IMR-90 (cell line): ENCODE measurements around the gene STK36. TPM values are rescaled to one million over a fixed set of nuclear protein-coding genes. Genes with fewer than 3 reads are reported as not detected.

ENCODE experiments used
- ATAC-seq: fragments of 200-7000 bp; cut with Tn5 transposase; 2 replicates; pipeline ENCODE4 v1.9.1; 2020; ENCODE audit warnings: low read depth, mild to moderate bottlenecking, moderate library complexity
- BruUV-seq: library from RNA; stranded (reverse); fragments of 400-500 nt; replicated peaks from 2 replicates; lab custom pipeline; 2021; lab: Mats Ljungman, UMichigan
- CTCF ChIA-PET: fragments of 300-600 bp; formaldehyde crosslinking; extraction: SDS; loops from one replicate; lab custom pipeline; 2021; ENCODE audit warnings: antibody characterized with exemption; lab: Yijun Ruan, JAX
- POLR2A ChIA-PET: fragments of 300-600 bp; sonication (Branson Sonifier 250); formaldehyde crosslinking; loops from one replicate; lab custom pipeline; 2022; ENCODE audit warnings: antibody characterized with exemption; ENCODE audit not compliant: unreplicated experiment; lab: Charles Lee
- DNase-seq: peaks from one replicate; pipeline ENCODE4 v3.0.0; 2013
- H2AFZ ChIP-seq: replicated peaks from 2 replicates; pipeline ENCODE3; 2013; ENCODE audit warnings: low read length, mild to moderate bottlenecking; ENCODE audit not compliant: poor library complexity
- H2AK5ac ChIP-seq: 2 replicates; pipeline ENCODE4 v1.6.1; 2013; ENCODE audit warnings: low read depth, low read length, inconsistent platforms
- H2AK9ac ChIP-seq: replicated peaks from 2 replicates; pipeline ENCODE3; 2013; ENCODE audit warnings: mild to moderate bottlenecking, low read depth, low read length, moderate library complexity; ENCODE audit not compliant: poor library complexity
- H2BK120ac ChIP-seq: 2 replicates; pipeline ENCODE4 v1.6.1; 2013; ENCODE audit warnings: low read depth, low read length, inconsistent platforms
- H2BK15ac ChIP-seq: 3 replicates; pipeline ENCODE4 v1.6.1; 2013; ENCODE audit warnings: low read depth, low read length, inconsistent platforms
- H2BK20ac ChIP-seq: 2 replicates; pipeline ENCODE4 v1.6.1; 2013; ENCODE audit warnings: low read depth, mild to moderate bottlenecking, inconsistent platforms, low read length, moderate library complexity
- H2BK5ac ChIP-seq: 2 replicates; pipeline ENCODE4 v1.6.1; 2013; ENCODE audit warnings: mild to moderate bottlenecking, low read depth, low read length, inconsistent platforms; ENCODE audit not compliant: poor library complexity, severe bottlenecking
- H3K14ac ChIP-seq: replicated peaks from 2 replicates; pipeline ENCODE4 v1.6.1; 2013; ENCODE audit warnings: low read depth, low read length, inconsistent platforms
- H3K18ac ChIP-seq: 2 replicates; pipeline ENCODE4 v1.6.1; 2013; ENCODE audit warnings: low read depth, low read length, control low read depth
- H3K23ac ChIP-seq: 2 replicates; pipeline ENCODE4 v1.6.1; 2013; ENCODE audit warnings: low read depth, low read length, inconsistent platforms
- H3K27ac ChIP-seq: 2 replicates; pipeline ENCODE4 v1.5.1; 2013; ENCODE audit warnings: mild to moderate bottlenecking, control low read depth, low read length; ENCODE audit not compliant: insufficient read depth
- H3K27me3 ChIP-seq: 2 replicates; pipeline ENCODE4 v1.6.1; 2013; ENCODE audit warnings: low read length; ENCODE audit not compliant: control insufficient read depth, insufficient read depth
- H3K36me3 ChIP-seq: 2 replicates; pipeline ENCODE4 v1.6.1; 2013; ENCODE audit warnings: low read length, mixed read lengths; ENCODE audit not compliant: control insufficient read depth, insufficient read depth
- H3K4ac ChIP-seq: 2 replicates; pipeline ENCODE4 v1.6.1; 2013; ENCODE audit warnings: low read depth, low read length, inconsistent platforms
- H3K4me1 ChIP-seq: 2 replicates; pipeline ENCODE4 v1.6.1; 2013; ENCODE audit warnings: low read length, mixed read lengths; ENCODE audit not compliant: control insufficient read depth, insufficient read depth
- H3K4me2 ChIP-seq: 2 replicates; pipeline ENCODE4 v1.6.1; 2013; ENCODE audit warnings: low read depth, mild to moderate bottlenecking, control low read depth, low read length, moderate library complexity
- H3K4me3 ChIP-seq: 2 replicates; pipeline ENCODE4 v1.5.1; 2013; ENCODE audit warnings: low read depth, mild to moderate bottlenecking, control low read depth, low read length, moderate library complexity; ENCODE audit not compliant: insufficient read depth
- H3K56ac ChIP-seq: 2 replicates; pipeline ENCODE4 v1.6.1; 2013; ENCODE audit warnings: low read length, inconsistent platforms; ENCODE audit not compliant: insufficient read depth; ENCODE audit errors: extremely low read depth
- H3K79me1 ChIP-seq, 2 experiments: 2 replicates each; pipeline ENCODE4 v1.6.1; 2013; ENCODE audit warnings: low read length in 2 of 2, inconsistent platforms in 1 of 2, low read depth in 1 of 2
- H3K9ac ChIP-seq: 2 replicates; pipeline ENCODE4 v1.6.1; 2013; ENCODE audit warnings: low read depth, low read length, control low read depth
- H3K9me1 ChIP-seq: 2 replicates; pipeline ENCODE4 v1.6.1; 2013; ENCODE audit warnings: low read length, inconsistent platforms; ENCODE audit not compliant: insufficient read depth
- H3K9me3 ChIP-seq: 2 replicates; pipeline ENCODE4 v1.6.1; 2013; ENCODE audit warnings: low read length; ENCODE audit not compliant: control insufficient read depth, insufficient read depth
- H4K20me1 ChIP-seq: 2 replicates; pipeline ENCODE4 v1.6.1; 2013; ENCODE audit warnings: low read length, inconsistent platforms; ENCODE audit not compliant: insufficient read depth
- H4K5ac ChIP-seq: 2 replicates; pipeline ENCODE4 v1.6.1; 2013; ENCODE audit warnings: mild to moderate bottlenecking, low read depth, low read length, control low read depth
- H4K8ac ChIP-seq, 2 experiments: 2 replicates each; pipeline ENCODE4 v1.6.1; 2013; ENCODE audit warnings: low read depth in 2 of 2, low read length in 2 of 2, control low read depth in 1 of 2, inconsistent platforms in 1 of 2
- H4K91ac ChIP-seq: 2 replicates; pipeline ENCODE4 v1.6.1; 2013; ENCODE audit warnings: low read depth, low read length, inconsistent platforms; ENCODE audit not compliant: insufficient read depth
- BHLHE40 ChIP-seq: fragments of 150-350 bp; IDR thresholded peaks from 2 replicates; pipeline ENCODE4 v1.6.1; 2016; ENCODE audit warnings: mild to moderate bottlenecking, low read depth, low read length
- CEBPB ChIP-seq: IDR thresholded peaks from 2 replicates; pipeline ENCODE4 v1.6.1; 2012; ENCODE audit warnings: low read depth, low read length, improper control_type of control experiment
- FOS ChIP-seq: fragments of 150-350 bp; IDR thresholded peaks from 2 replicates; pipeline ENCODE4 v1.6.1; 2016; ENCODE audit warnings: low read depth, low read length
- MAFK ChIP-seq: IDR thresholded peaks from 2 replicates; pipeline ENCODE4 v1.6.1; 2012; ENCODE audit warnings: low read depth, low read length, improper control_type of control experiment
- MXI1 ChIP-seq: IDR thresholded peaks from 2 replicates; pipeline ENCODE4 v1.6.1; 2012; ENCODE audit warnings: low read depth, mild to moderate bottlenecking, low read length, moderate library complexity, borderline replicate concordance
- NFE2L2 ChIP-seq: fragments of 150-350 bp; IDR thresholded peaks from 2 replicates; pipeline ENCODE4 v1.6.1; 2016; ENCODE audit warnings: low read depth, mild to moderate bottlenecking, low read length
- POLR2A ChIP-seq: IDR thresholded peaks from 2 replicates; pipeline ENCODE4 v1.6.1; 2012; ENCODE audit warnings: mild to moderate bottlenecking, low read depth, low read length
- RAD21 ChIP-seq: IDR thresholded peaks from 2 replicates; pipeline ENCODE4 v1.6.1; 2012; ENCODE audit warnings: low read length, improper control_type of control experiment
- RCOR1 ChIP-seq: IDR thresholded peaks from 2 replicates; pipeline ENCODE4 v1.6.1; 2012; ENCODE audit warnings: mild to moderate bottlenecking, low read length, improper control_type of control experiment; ENCODE audit not compliant: insufficient replicate concordance
- RFX5 ChIP-seq: IDR thresholded peaks from 2 replicates; pipeline ENCODE4 v1.8.0; 2012; ENCODE audit warnings: low read depth, mild to moderate bottlenecking, low read length, moderate library complexity
- SMC3 ChIP-seq: fragments of 150-350 bp; IDR thresholded peaks from 2 replicates; pipeline ENCODE4 v1.6.1; 2016; ENCODE audit warnings: low read depth, mild to moderate bottlenecking, antibody characterized with exemption, low read length, moderate library complexity
- WGBS, 2 experiments: methylation state at CpG; one replicate each; pipeline versions ENCODE4 v1.1.5 to v1.1.7; 2013; ENCODE audit warnings: missing lambda C conversion rate in 2 of 2; ENCODE audit not compliant: insufficient read length in 1 of 2; ENCODE audit errors: extremely low coverage in 2 of 2; 5-methylcytosine and 5-hydroxymethylcytosine counted together
- dilution Hi-C: fragments of 300-500 bp; cut with HindIII; formaldehyde crosslinking; loops from one replicate; pipeline ENCODE4 v1.14.3; 2018; ENCODE audit warnings: low sequenced_read_pairs; ENCODE audit not compliant: unreplicated experiment
- in situ Hi-C: fragments of 300-500 bp; cut with MboI; formaldehyde crosslinking; loops from 3 replicates; pipeline ENCODE4 v1.14.3; 2019; ENCODE audit warnings: low sequenced_read_pairs, inconsistent platforms, mixed read lengths
- intact Hi-C: fragments of 100-400 bp; cut with micrococcal nuclease; formaldehyde crosslinking; loops from 2 replicates; pipeline ENCODE4 v1.10.0; 2022
- polyA plus RNA-seq, 3 experiments: library from polyadenylated mRNA; depleted of rRNA; stranded (reverse); fragments of >200 nt; gene quantifications; 2 replicates each; pipeline ENCODE4 v1.2.3, GENCODE V29; 2012; ENCODE audit warnings: low replicate concordance in 1 of 3
- total RNA-seq: library from RNA; depleted of rRNA; stranded (reverse); fragments of >200 nt; gene quantifications from 2 replicates; pipeline ENCODE4 v1.2.3, GENCODE V29; 2012
- TF ChIP-seq, protein P1 (sequence below): fragments of 150-350 bp; IDR thresholded peaks from 2 replicates; pipeline ENCODE4 v1.6.1; 2016; ENCODE audit warnings: low read depth, mild to moderate bottlenecking, low read length, moderate library complexity, borderline replicate concordance
- TF ChIP-seq, protein P2 (sequence below): fragments of 150-350 bp; IDR thresholded peaks from 2 replicates; pipeline ENCODE4 v1.6.1; 2017; ENCODE audit warnings: mild to moderate bottlenecking, antibody characterized with exemption, low read length, low read depth
- TF ChIP-seq, protein P3 (sequence below): conservative IDR thresholded peaks from 2 replicates; pipeline ENCODE4 v1.5.1; 2012; ENCODE audit warnings: mild to moderate bottlenecking, low read depth, low read length, improper control_type of control experiment

STK36 gene
- total and polyA plus RNA-seq, 2 of the 4 experiments (the other 2 are of a cell fraction) = 17.6 to 44.5 TPM

GRCh38 chr2:218729640-218730039, 57.8 kb downstream of the STK36 start:
- intact Hi-C loops = loop anchor here (2.0 to 5.0 kb wide), 2 partner anchors 19 to 78 kb away; partner anchors contain the start of gene TTLL4
- H2BK120ac ChIP-seq = no peak overlapping the region
- no peak overlapping the region for H4K91ac ChIP-seq
- H3K14ac ChIP-seq = no peak overlapping the region
- peaks cover 29 to 54% of the 10 kb centered on the region in 2 experiments for H3K79me1 ChIP-seq
- ChIA-PET POLR2A (no interaction called here), CTCF (no interaction called here)
- no peak overlapping the region for H2AK5ac ChIP-seq
- H3K56ac ChIP-seq = no peak overlapping the region
- no peak overlapping the region for H3K23ac ChIP-seq
- no peak overlapping the region for H2AK9ac ChIP-seq
- H3K4me3 ChIP-seq = no peak overlapping the region
- H3K36me3 ChIP-seq = peaks cover 3% of the 10 kb centered on the region; the same call in 1 of the 2 replicates
- no peak for DNase-seq
- H3K4ac ChIP-seq = no peak overlapping the region
- H3K9ac ChIP-seq = no peak overlapping the region
- TF ChIP-seq, protein P1, sequence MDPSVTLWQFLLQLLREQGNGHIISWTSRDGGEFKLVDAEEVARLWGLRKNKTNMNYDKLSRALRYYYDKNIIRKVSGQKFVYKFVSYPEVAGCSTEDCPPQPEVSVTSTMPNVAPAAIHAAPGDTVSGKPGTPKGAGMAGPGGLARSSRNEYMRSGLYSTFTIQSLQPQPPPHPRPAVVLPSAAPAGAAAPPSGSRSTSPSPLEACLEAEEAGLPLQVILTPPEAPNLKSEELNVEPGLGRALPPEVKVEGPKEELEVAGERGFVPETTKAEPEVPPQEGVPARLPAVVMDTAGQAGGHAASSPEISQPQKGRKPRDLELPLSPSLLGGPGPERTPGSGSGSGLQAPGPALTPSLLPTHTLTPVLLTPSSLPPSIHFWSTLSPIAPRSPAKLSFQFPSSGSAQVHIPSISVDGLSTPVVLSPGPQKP = no peak
- TF ChIP-seq RFX5 (no peak), MXI1 (no peak), BHLHE40 (no peak), NFE2L2 (no peak), RAD21 (no peak), POLR2A (no peak), CEBPB (no peak), SMC3 (no peak), RCOR1 (no peak), MAFK (no peak), FOS (no peak)
- TF ChIP-seq, protein P2, sequence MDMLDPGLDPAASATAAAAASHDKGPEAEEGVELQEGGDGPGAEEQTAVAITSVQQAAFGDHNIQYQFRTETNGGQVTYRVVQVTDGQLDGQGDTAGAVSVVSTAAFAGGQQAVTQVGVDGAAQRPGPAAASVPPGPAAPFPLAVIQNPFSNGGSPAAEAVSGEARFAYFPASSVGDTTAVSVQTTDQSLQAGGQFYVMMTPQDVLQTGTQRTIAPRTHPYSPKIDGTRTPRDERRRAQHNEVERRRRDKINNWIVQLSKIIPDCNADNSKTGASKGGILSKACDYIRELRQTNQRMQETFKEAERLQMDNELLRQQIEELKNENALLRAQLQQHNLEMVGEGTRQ = no peak
- TF ChIP-seq, protein P3, sequence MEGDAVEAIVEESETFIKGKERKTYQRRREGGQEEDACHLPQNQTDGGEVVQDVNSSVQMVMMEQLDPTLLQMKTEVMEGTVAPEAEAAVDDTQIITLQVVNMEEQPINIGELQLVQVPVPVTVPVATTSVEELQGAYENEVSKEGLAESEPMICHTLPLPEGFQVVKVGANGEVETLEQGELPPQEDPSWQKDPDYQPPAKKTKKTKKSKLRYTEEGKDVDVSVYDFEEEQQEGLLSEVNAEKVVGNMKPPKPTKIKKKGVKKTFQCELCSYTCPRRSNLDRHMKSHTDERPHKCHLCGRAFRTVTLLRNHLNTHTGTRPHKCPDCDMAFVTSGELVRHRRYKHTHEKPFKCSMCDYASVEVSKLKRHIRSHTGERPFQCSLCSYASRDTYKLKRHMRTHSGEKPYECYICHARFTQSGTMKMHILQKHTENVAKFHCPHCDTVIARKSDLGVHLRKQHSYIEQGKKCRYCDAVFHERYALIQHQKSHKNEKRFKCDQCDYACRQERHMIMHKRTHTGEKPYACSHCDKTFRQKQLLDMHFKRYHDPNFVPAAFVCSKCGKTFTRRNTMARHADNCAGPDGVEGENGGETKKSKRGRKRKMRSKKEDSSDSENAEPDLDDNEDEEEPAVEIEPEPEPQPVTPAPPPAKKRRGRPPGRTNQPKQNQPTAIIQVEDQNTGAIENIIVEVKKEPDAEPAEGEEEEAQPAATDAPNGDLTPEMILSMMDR = no peak
- H4K8ac ChIP-seq = no peak overlapping the region
- peaks cover 5% of the 10 kb centered on the region for H3K9me3 ChIP-seq
- dilution Hi-C loops = no loop called here
- H2AFZ ChIP-seq = no peak overlapping the region
- ATAC-seq = no peak
- H3K9me1 ChIP-seq = peaks cover 16% of the 10 kb centered on the region
- H3K4me1 ChIP-seq = peaks cover 20% of the 10 kb centered on the region
- no peaks in the 10 kb centered on the region; the same call in 1 of the 2 replicates for H4K20me1 ChIP-seq
- no peaks in the 10 kb centered on the region for H3K27me3 ChIP-seq
- H2BK15ac ChIP-seq = no peak overlapping the region
- no peak overlapping the region for H3K27ac ChIP-seq
- BruUV-seq = no TSS peak
- WGBS, 2 experiments = no CpG with 5 or more reads among the region's 3 CpGs
- no peak overlapping the region for H4K5ac ChIP-seq
- H2BK20ac ChIP-seq = no peak overlapping the region
- no peak overlapping the region for H3K4me2 ChIP-seq
- no peak overlapping the region for H2BK5ac ChIP-seq
- in situ Hi-C loops = no loop called here
- H3K18ac ChIP-seq = no peak overlapping the region
